ENCODE measurements around the gene ABI2.
"Not testable (repeated sequence)": the region's sequence is repeated elsewhere in the genome, so short reads cannot be mapped to it uniquely, and the experiment has no call there.

Gene ABI2

GRCh38 chr2:203427061-203427460 is 98.9 kb downstream of the ABI2 start:
- H2AFZ ChIP-seq (ENCODE audit: low read length) = no peak overlapping the region
- no peak overlapping the region for H3K4me3 ChIP-seq (ENCODE audit: low read length, poor library complexity, severe bottlenecking)
- no peaks in the 10 kb centered on the region for H3K9me2 ChIP-seq (replicated peaks; ENCODE audit: low read depth, low read length)
- H3K27me3 ChIP-seq (ENCODE audit: insufficient read depth, low read length, poor library complexity, severe bottlenecking) = no peaks in the 10 kb centered on the region
- H4K20me1 ChIP-seq (ENCODE audit: insufficient read depth, low read length, poor library complexity, severe bottlenecking) = no peaks in the 10 kb centered on the region
- no peak for TF ChIP-seq EZH2phosphoT487 (IDR thresholded peaks at IDR 0.05; ENCODE audit: borderline replicate concordance)
- TF ChIP-seq CTCF (conservative IDR thresholded peaks at IDR 0.05; ENCODE audit: low read length) = no peak
- H3K36me3 ChIP-seq (ENCODE audit: insufficient read depth, low read length) = peaks cover 46% of the 10 kb centered on the region
- no peaks in the 10 kb centered on the region for H3K79me2 ChIP-seq (ENCODE audit: insufficient read depth, low read length)
- H3K4me2 ChIP-seq (ENCODE audit: low read depth, low read length, poor library complexity, severe bottlenecking) = no peak overlapping the region
- H3K4me1 ChIP-seq (ENCODE audit: insufficient read depth, low read length, poor library complexity, severe bottlenecking) = no peaks in the 10 kb centered on the region
- no peaks in the 10 kb centered on the region for H3K9me3 ChIP-seq (ENCODE audit: insufficient read depth, low read depth, low read length)
- no peaks in the 10 kb centered on the region for H3F3A ChIP-seq (ENCODE audit: low read depth)
- H3K9ac ChIP-seq (ENCODE audit: low read depth, low read length, poor library complexity, severe bottlenecking) = no peak overlapping the region

- H2AFZ ChIP-seq (ENCODE audit: low read length); H3K4me3 ChIP-seq (ENCODE audit: low read length, poor library complexity, severe bottlenecking); H3K9me3 ChIP-seq (ENCODE audit: insufficient read depth, low read depth, low read length); H3K9ac ChIP-seq (ENCODE audit: low read depth, low read length, poor library complexity, severe bottlenecking); H3F3A ChIP-seq (ENCODE audit: low read depth); H3K4me2 ChIP-seq (ENCODE audit: low read depth, low read length, poor library complexity, severe bottlenecking); H4K20me1 ChIP-seq (ENCODE audit: insufficient read depth, low read length, poor library complexity, severe bottlenecking); H3K4me1 ChIP-seq (ENCODE audit: insufficient read depth, low read length, poor library complexity, severe bottlenecking); H3K27me3 ChIP-seq (ENCODE audit: insufficient read depth, low read length, poor library complexity, severe bottlenecking); H3K79me2 ChIP-seq (ENCODE audit: insufficient read depth, low read length); H3K9me2 ChIP-seq (replicated peaks; ENCODE audit: low read depth, low read length): not testable (repeated sequence)
- H3K36me3 ChIP-seq (ENCODE audit: insufficient read depth, low read length) = peaks cover 23% of the 10 kb centered on the region
Measured at GRCh38 chr2:203429643-203430042, 101.4 kb downstream of the ABI2 start.

GRCh38 chr2:203431391-203432185 is 103.4 kb downstream of the ABI2 start:
- Histone ChIP-seq H3K36me3 (ENCODE audit: insufficient read depth, low read length) (peaks cover 19% of the 10 kb centered on the region), H3K9me3 (ENCODE audit: insufficient read depth, low read depth, low read length) (no peaks in the 10 kb centered on the region), H4K20me1 (ENCODE audit: insufficient read depth, low read length, poor library complexity, severe bottlenecking) (no peaks in the 10 kb centered on the region), H3K4me3 (ENCODE audit: low read length, poor library complexity, severe bottlenecking) (no peak overlapping the region), H3F3A (ENCODE audit: low read depth) (no peaks in the 10 kb centered on the region), H3K9ac (ENCODE audit: low read depth, low read length, poor library complexity, severe bottlenecking) (no peak overlapping the region), H3K4me1 (ENCODE audit: insufficient read depth, low read length, poor library complexity, severe bottlenecking) (no peaks in the 10 kb centered on the region), H3K4me2 (ENCODE audit: low read depth, low read length, poor library complexity, severe bottlenecking) (no peak overlapping the region), H3K79me2 (ENCODE audit: insufficient read depth, low read length) (no peaks in the 10 kb centered on the region), H3K9me2 (replicated peaks; ENCODE audit: low read depth, low read length) (no peaks in the 10 kb centered on the region), H2AFZ (ENCODE audit: low read length) (no peak overlapping the region), H3K27me3 (ENCODE audit: insufficient read depth, low read length, poor library complexity, severe bottlenecking) (no peaks in the 10 kb centered on the region)
- TF ChIP-seq EZH2phosphoT487 (IDR thresholded peaks at IDR 0.05; ENCODE audit: borderline replicate concordance) (no peak), CTCF (conservative IDR thresholded peaks at IDR 0.05; ENCODE audit: low read length) (no peak)

GRCh38 chr2:203432811-203433210 is 104.6 kb downstream of the ABI2 start:
- Histone ChIP-seq H3K4me3 (ENCODE audit: low read length, poor library complexity, severe bottlenecking) (no peak overlapping the region), H3K4me1 (ENCODE audit: insufficient read depth, low read length, poor library complexity, severe bottlenecking) (no peaks in the 10 kb centered on the region), H2AFZ (ENCODE audit: low read length) (no peak overlapping the region), H3K9me3 (ENCODE audit: insufficient read depth, low read depth, low read length) (no peaks in the 10 kb centered on the region), H3K79me2 (ENCODE audit: insufficient read depth, low read length) (no peaks in the 10 kb centered on the region), H3K9me2 (replicated peaks; ENCODE audit: low read depth, low read length) (no peaks in the 10 kb centered on the region), H4K20me1 (ENCODE audit: insufficient read depth, low read length, poor library complexity, severe bottlenecking) (no peaks in the 10 kb centered on the region), H3K4me2 (ENCODE audit: low read depth, low read length, poor library complexity, severe bottlenecking) (no peak overlapping the region), H3K27me3 (ENCODE audit: insufficient read depth, low read length, poor library complexity, severe bottlenecking) (no peaks in the 10 kb centered on the region), H3K36me3 (ENCODE audit: insufficient read depth, low read length) (peaks cover 10% of the 10 kb centered on the region), H3F3A (ENCODE audit: low read depth) (no peaks in the 10 kb centered on the region), H3K9ac (ENCODE audit: low read depth, low read length, poor library complexity, severe bottlenecking) (no peak overlapping the region)
- no peak for TF ChIP-seq CTCF (conservative IDR thresholded peaks at IDR 0.05; ENCODE audit: low read length)
- TF ChIP-seq EZH2phosphoT487 (IDR thresholded peaks at IDR 0.05; ENCODE audit: borderline replicate concordance) = no peak

All from Loucy (cell line).